ENCODE data around the gene C2orf76.

The C2orf76 gene

DNA sequence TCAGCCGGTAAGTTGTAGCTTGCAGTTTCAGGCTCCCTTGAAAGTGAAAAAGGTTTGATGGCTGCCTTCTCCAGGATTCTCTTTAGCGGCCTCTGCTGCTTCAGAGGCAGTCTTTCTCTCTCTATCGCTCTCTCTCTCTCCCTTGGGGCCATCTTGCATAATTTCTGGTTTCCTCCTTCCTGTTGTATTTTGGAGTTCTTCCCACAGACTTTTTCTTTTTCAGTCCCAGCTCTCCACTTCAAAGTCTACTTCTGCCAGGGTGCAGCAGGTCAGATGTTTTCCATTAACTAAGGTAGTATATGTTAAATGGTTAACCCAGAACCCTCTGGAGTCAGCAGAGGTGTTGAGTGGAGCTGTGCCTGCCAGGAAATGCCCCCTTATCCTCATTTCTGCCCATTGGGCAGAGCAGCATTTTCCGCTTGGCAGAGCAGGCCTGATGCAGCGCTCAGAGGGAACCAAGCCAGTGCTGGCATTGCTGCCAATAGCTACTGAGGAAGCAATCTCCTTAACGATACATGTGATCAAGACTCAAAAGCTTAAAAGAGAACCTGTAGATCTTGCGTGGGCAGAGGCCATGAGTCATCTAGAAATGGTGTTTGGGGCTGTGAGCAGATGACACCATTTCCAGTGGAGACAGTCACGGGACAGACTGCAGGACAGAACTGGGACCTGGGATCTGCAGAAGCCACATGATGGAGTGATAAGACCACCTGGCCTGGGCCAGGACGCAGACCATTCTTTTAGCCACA, 20.9 kb upstream of the C2orf76 start:
- TF ChIP-seq, protein P1, sequence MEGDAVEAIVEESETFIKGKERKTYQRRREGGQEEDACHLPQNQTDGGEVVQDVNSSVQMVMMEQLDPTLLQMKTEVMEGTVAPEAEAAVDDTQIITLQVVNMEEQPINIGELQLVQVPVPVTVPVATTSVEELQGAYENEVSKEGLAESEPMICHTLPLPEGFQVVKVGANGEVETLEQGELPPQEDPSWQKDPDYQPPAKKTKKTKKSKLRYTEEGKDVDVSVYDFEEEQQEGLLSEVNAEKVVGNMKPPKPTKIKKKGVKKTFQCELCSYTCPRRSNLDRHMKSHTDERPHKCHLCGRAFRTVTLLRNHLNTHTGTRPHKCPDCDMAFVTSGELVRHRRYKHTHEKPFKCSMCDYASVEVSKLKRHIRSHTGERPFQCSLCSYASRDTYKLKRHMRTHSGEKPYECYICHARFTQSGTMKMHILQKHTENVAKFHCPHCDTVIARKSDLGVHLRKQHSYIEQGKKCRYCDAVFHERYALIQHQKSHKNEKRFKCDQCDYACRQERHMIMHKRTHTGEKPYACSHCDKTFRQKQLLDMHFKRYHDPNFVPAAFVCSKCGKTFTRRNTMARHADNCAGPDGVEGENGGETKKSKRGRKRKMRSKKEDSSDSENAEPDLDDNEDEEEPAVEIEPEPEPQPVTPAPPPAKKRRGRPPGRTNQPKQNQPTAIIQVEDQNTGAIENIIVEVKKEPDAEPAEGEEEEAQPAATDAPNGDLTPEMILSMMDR (IDR thresholded peaks at IDR 0.05; ENCODE audit: insufficient read depth, low read depth, low read length, missing control alignments): peak; percentile 27
- H3K4me3 ChIP-seq (ENCODE audit: low read depth, low read length): no peak overlapping the region; the same call in 1 of the 2 replicates
- peak; percentile 65 for DNase-seq (ENCODE audit: low read depth)

DNA sequence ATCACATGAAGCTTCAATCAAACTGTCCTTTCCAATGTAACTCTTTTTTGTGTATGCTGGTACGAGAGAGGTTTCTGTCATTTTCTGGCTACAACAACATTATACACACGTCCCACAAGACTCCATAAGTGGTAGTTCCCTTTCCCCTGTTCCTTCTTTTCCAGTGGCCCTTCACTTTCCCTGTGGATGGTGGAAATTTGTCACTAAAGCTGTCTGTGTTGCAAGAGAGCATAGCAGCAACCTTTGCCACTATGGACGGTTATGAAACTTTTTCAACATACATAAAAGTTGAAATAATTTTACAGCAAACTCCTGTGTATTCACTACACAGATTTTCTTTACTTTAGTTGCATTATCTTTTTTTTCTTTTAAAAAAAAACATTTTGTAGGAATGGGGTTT, 18.8 kb upstream of the C2orf76 start:
- no peak overlapping the region for H3K4me3 ChIP-seq (ENCODE audit: low read depth, low read length)
- no peak for DNase-seq (ENCODE audit: low read depth)
- TF ChIP-seq, protein P1 (IDR thresholded peaks at IDR 0.05; ENCODE audit: insufficient read depth, low read depth, low read length, missing control alignments): no peak

DNA sequence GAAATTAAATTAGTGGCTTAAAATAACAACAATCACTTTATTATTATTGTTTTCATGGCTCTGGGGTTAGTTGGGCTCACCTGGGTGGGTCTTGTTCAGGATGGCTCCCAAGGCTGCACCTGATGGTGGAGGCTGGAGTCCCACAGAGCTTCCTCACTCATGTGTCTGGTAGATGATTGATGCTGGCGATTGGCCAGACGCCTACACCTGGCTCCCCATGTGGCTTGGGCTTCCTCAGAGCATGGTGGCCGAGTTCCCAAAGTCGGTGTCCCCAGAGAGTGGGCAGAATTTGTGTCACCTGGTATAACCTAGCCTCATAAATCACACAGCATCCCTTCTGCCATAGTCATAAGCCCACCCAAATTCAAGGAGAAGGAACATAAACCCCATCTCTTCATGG, 18.3 kb upstream of the C2orf76 start:
- DNase-seq (ENCODE audit: low read depth): no peak
- H3K4me3 ChIP-seq (ENCODE audit: low read depth, low read length): no peak overlapping the region
- TF ChIP-seq, protein P1 (IDR thresholded peaks at IDR 0.05; ENCODE audit: insufficient read depth, low read depth, low read length, missing control alignments): no peak

DNA sequence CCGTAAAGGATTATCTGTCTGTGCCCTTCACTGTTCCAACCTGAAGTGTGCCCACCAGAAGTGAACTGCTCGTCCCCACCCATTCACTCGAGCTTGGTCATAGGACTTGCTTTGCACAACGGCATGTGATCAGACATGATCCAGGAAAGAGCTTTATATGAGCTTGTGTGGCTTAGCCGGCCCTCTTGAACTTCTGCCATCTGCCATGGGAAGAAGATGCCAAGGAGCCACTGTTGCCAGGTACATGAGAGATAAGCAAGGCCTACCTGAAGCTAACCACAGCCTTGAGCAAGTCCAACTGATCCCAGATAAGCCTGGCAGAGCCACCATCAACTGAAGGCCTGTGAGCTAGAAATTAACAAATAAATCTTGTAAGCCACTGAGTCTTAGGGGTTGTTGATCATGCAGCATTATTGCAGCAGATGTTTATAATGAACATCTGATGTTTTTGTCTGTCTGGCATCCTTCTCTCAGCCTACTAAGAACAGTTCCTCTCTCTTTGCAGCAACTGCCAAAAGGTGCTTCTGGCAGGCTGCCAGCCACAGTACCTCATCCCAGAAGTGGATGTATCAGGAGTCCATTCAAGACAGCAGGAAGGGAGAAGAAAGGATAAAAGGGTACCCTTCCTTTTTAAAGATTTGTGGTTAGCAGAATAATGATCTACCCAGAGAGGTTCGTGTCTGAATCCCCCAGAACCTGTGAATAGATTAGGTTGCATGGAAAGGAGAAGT, 16.9 kb upstream of the C2orf76 start:
- H3K4me3 ChIP-seq (ENCODE audit: low read depth, low read length): no peak overlapping the region
- DNase-seq (ENCODE audit: low read depth): no peak
- TF ChIP-seq, protein P1 (IDR thresholded peaks at IDR 0.05; ENCODE audit: insufficient read depth, low read depth, low read length, missing control alignments): no peak

DNA sequence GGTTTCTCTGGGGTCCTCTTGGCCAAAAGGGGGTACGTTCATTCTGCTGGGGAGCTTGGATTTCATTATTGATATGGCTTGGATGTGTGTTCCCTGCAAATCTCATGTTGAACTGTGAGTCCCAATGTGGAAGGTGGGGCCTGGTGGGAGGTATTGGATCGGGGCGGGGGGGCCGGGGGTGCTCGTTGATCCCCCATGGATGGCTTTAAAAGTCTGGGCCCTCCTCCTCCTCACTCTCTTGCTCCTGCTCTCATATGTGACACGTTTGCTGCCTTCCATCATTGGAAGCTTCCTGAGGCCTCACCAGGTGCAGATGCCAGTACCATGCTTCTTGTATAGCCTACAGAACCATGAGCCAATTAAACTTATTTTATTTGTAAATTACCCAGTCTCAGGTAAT, 11.9 kb upstream of the C2orf76 start:
- H3K4me3 ChIP-seq (ENCODE audit: low read depth, low read length): no peak overlapping the region
- DNase-seq (ENCODE audit: low read depth): no peak
- TF ChIP-seq, protein P1 (IDR thresholded peaks at IDR 0.05; ENCODE audit: insufficient read depth, low read depth, low read length, missing control alignments): no peak

DNA sequence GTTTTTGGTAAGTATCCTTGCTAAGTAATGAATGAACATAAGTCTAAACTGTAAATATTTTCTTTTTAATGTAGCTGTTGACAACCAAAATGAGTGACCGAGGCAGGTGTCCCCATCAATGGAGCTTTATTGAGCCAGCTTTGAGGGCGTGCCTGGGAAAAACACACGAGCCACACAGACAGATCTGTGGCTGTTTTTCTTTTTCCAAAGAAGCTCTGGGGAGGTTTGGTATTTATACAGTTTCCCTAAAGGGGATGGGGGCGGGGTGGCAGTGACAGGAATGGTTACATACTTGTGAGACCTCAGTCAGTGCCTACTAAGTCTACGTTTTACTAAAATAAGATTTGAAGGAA, 11.3 kb upstream of the C2orf76 start:
- H3K4me3 ChIP-seq (ENCODE audit: low read depth, low read length): no peak overlapping the region
- no peak for DNase-seq (ENCODE audit: low read depth)
- TF ChIP-seq, protein P1 (IDR thresholded peaks at IDR 0.05; ENCODE audit: insufficient read depth, low read depth, low read length, missing control alignments): no peak
